Right lobe of liver (tissue), 6 donors: ENCODE results near the gene GDPD5. TPM values are rescaled to one million over a fixed set of nuclear protein-coding genes. Genes with fewer than 3 reads are reported as not detected.

Source experiments
- ATAC-seq, 4 donors: fragments of 200-7000 bp; cut with Tn5 transposase; one replicate each; pipeline ENCODE4 v1.9.1; 2020; ENCODE audit warnings: mild to moderate bottlenecking in 4 of 4, moderate library complexity in 4 of 4
- DNase-seq, 3 donors: peaks; one replicate each; pipeline ENCODE4 v3.0.0-alpha.2; 2020
- H3K27ac ChIP-seq, 3 donors: fragments of 200-600 bp; one replicate each; pipeline ENCODE4 v1.8.0; 2022
- H3K27me3 ChIP-seq, 2 donors: fragments of 200-600 bp; one replicate each; pipeline ENCODE4 v1.8.0; 2022
- H3K36me3 ChIP-seq, 4 donors: fragments of 200-600 bp; sonication (generic) in 1 of 4; one replicate each; pipeline versions ENCODE4 v1.5.1 to v1.8.0; 2017 to 2022; ENCODE audit warnings: control low read depth in 1 of 4
- H3K4me1 ChIP-seq, 4 donors: fragments of 200-600 bp; sonication (generic) in 1 of 4; one replicate each; pipeline versions ENCODE4 v1.5.1 to v1.8.0; 2017 to 2022; ENCODE audit warnings: control low read depth in 1 of 4
- H3K4me3 ChIP-seq, 3 donors: fragments of 200-600 bp; one replicate each; pipeline ENCODE4 v1.8.0; 2022
- H3K9me3 ChIP-seq, 4 donors: fragments of 200-600 bp; sonication (generic) in 1 of 4; one replicate each; pipeline versions ENCODE4 v1.5.1 to v1.8.0; 2017 to 2022; ENCODE audit warnings: control low read depth in 1 of 4
- POLR2A ChIP-seq: fragments of 450-650 bp; IDR thresholded peaks from one replicate; pipeline ENCODE4 v1.6.1; 2017; ENCODE audit warnings: antibody characterized with exemption, mild to moderate bottlenecking
- WGBS: methylation state at CpG from one replicate; pipeline ENCODE4 v1.1.6; 2018; ENCODE audit warnings: low coverage, low lambda C conversion rate; ENCODE audit not compliant: insufficient coverage; ENCODE audit errors: missing lambda C conversion rate; 5-methylcytosine and 5-hydroxymethylcytosine counted together
- intact Hi-C, 2 donors: fragments of 100-400 bp; cut with DNase I; formaldehyde crosslinking; loops; one replicate each; pipeline versions ENCODE4 v1.11.2 to v1.14.1; 2022
- total RNA-seq, 6 experiments: library from RNA; depleted of rRNA in 2 of 6; stranded (reverse); fragments of >200 nt in 2 of 6; fragmentation: NEBNext Ultra II Directional in 3 of 6; extraction: Animal tissue kit (Norgen Biotek cat#: 25700) in 3 of 6; gene quantifications; one replicate each; pipeline versions ENCODE4 v1.1.0 to v1.2.4, GENCODE V29; 2016 to 2023
- TF ChIP-seq, protein P1 (sequence below), 4 donors: fragments of 200-600 bp in 3 of 4; fragments of 450-650 bp in 1 of 4; IDR thresholded peaks; one replicate each; pipeline versions ENCODE4 v1.5.1 to v1.8.0; 2016 to 2022; ENCODE audit warnings: antibody characterized with exemption in 4 of 4, mild to moderate bottlenecking in 2 of 4
- donor health status: DM: no; HTN: yes; CAD: no.
- donor health status: DM: no; HTN: no; CAD: no.
- donor health status: DM: no; HTN: no; CAD: no.
- donor health status: DM: no; HTN: yes; CAD: no.
- donor health status: DM: no; HTN: yes; CAD: no.

The GDPD5 gene
- total RNA-seq, 6 experiments from 2014 or later, result 2.0 to 10.7 (median 4.1) TPM

- intact Hi-C loops, result no loop called here
- Histone ChIP-seq H3K27me3 (no peaks in the 10 kb centered on the region), H3K4me3 (no peak overlapping the region), H3K27ac (no peak overlapping the region), H3K4me1 (peaks cover 0 to 3% (median 0%) of the 10 kb centered on the region in 4 donors), H3K9me3 (no peaks in the 10 kb centered on the region), H3K36me3 (no peaks in the 10 kb centered on the region)
- TF ChIP-seq, protein P1, sequence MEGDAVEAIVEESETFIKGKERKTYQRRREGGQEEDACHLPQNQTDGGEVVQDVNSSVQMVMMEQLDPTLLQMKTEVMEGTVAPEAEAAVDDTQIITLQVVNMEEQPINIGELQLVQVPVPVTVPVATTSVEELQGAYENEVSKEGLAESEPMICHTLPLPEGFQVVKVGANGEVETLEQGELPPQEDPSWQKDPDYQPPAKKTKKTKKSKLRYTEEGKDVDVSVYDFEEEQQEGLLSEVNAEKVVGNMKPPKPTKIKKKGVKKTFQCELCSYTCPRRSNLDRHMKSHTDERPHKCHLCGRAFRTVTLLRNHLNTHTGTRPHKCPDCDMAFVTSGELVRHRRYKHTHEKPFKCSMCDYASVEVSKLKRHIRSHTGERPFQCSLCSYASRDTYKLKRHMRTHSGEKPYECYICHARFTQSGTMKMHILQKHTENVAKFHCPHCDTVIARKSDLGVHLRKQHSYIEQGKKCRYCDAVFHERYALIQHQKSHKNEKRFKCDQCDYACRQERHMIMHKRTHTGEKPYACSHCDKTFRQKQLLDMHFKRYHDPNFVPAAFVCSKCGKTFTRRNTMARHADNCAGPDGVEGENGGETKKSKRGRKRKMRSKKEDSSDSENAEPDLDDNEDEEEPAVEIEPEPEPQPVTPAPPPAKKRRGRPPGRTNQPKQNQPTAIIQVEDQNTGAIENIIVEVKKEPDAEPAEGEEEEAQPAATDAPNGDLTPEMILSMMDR (IDR thresholded peaks at IDR 0.05), result no peak
- no peak for TF ChIP-seq POLR2A
- WGBS, result 100% methylated on average over 3 of the region's 5 CpGs
- DNase-seq (no peak), ATAC-seq (no peak)
Observed at GRCh38 chr11:75527130-75527529, 1.4 kb upstream of the GDPD5 start.

- Histone ChIP-seq H3K36me3 (no peaks in the 10 kb centered on the region), H3K27ac (no peak overlapping the region), H3K27me3 (no peaks in the 10 kb centered on the region), H3K4me3 (peak overlapping the region; percentile 63 to 73 (median 68)), H3K9me3 (no peaks in the 10 kb centered on the region), H3K4me1 (peaks cover 0 to 3% (median 0%) of the 10 kb centered on the region in 4 donors)
- DNase-seq (no peak), ATAC-seq (no peak)
- no peak for TF ChIP-seq POLR2A
- TF ChIP-seq, protein P1 (IDR thresholded peaks at IDR 0.05), result no peak
- WGBS, result 7% methylated on average over 21 of the region's 21 CpGs
- intact Hi-C loops, result no loop called here
Observed at GRCh38 chr11:75526192-75526541, 426 bp upstream of the GDPD5 start.

DNA sequence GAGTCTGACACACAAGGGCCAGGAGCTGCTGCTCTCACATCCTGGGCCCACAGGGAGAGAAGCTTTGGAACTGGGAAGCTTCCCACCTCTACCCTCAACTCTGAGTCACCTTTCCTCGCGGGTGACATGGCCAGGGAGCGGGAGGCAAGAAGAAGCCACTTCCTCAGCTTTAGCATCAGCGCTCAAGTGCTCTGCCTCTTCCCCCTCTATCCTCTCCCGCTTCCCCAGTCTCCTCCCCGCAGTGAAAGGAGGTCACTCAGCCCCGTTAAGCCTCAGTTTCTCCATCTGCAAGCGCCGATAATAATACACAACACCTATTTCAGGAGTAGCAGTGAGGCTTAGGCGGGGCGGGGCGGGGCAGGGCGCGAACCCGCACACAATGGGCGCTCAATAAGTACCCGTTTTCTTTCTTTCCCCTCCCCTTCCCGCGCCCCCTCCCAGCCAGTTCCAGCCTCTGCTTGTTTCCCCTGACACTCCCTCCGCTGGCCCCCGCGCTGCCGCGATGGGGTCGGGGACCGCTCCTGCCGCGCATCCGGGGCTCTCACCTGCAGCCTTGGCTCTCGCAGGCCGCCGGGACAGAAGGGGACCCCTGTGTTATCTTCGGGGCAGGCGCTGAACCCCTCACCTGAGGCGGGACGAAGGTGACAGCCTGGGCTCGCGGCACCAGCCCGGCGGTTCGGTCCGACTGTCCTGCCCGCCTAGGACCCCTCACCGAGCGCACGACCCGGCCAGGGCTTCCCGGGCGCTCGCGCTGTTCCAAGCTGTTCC is 892 bp downstream of the GDPD5 start:
- Histone ChIP-seq H3K36me3 (no peaks in the 10 kb centered on the region), H3K9me3 (no peaks in the 10 kb centered on the region), H3K4me3 (peak overlapping the region; percentile 63 to 73 (median 68)), H3K27ac (no peak overlapping the region), H3K4me1 (peaks cover 0 to 10% (median 4%) of the 10 kb centered on the region in 4 donors), H3K27me3 (no peaks in the 10 kb centered on the region)
- DNase-seq (peak in 1 of 3 donors; percentile 29), ATAC-seq (no peak)
- WGBS, result 26% methylated on average over 17 of the region's 51 CpGs
- TF ChIP-seq, protein P1 (IDR thresholded peaks at IDR 0.05), result no peak
- TF ChIP-seq POLR2A, result no peak
- intact Hi-C loops, result no loop called here

- Histone ChIP-seq H3K27me3 (no peaks in the 10 kb centered on the region), H3K4me3 (peak overlapping the region; percentile 63 to 73 (median 68)), H3K4me1 (peaks cover 0 to 10% (median 4%) of the 10 kb centered on the region in 4 donors), H3K36me3 (no peaks in the 10 kb centered on the region), H3K9me3 (no peaks in the 10 kb centered on the region), H3K27ac (no peak overlapping the region)
- ATAC-seq (no peak), DNase-seq (no peak)
- no peak for TF ChIP-seq POLR2A
- TF ChIP-seq, protein P1 (IDR thresholded peaks at IDR 0.05), result no peak
- 78% methylated on average over 1 of the region's 10 CpGs for WGBS
- intact Hi-C loops, result no loop called here
Observed at GRCh38 chr11:75523811-75524664, 1.7 kb downstream of the GDPD5 start.
